Peyer's patch (tissue), 4 donors: ENCODE measurements around the gene BACH2. TPM values are rescaled to one million over a fixed set of nuclear protein-coding genes. Genes with fewer than 3 reads are reported as not detected.

Experiments
- DNase-seq, 3 donors: peaks; one replicate each; pipeline ENCODE4 v3.0.0-alpha.2; 2017 to 2019
- H3K27ac ChIP-seq, 4 donors: fragments of 200-600 bp; sonication (generic); one replicate each; pipeline ENCODE4 v1.5.1; 2016 to 2019
- H3K27me3 ChIP-seq, 2 donors: fragments of 200-600 bp; sonication (generic); one replicate each; pipeline ENCODE4 v1.5.1; 2019
- H3K36me3 ChIP-seq, 3 donors: fragments of 200-600 bp; sonication (generic); one replicate each; pipeline ENCODE4 v1.5.1; 2016 to 2019
- H3K4me1 ChIP-seq, 4 donors: fragments of 200-600 bp; sonication (generic); one replicate each; pipeline ENCODE4 v1.5.1; 2016 to 2019
- H3K4me3 ChIP-seq, 4 donors: fragments of 200-600 bp; sonication (generic); 1 replicate in 3 of 4; 2 replicates in 1 of 4; pipeline ENCODE4 v1.5.1; 2016 to 2019; ENCODE audit warnings: mild to moderate bottlenecking in 1 of 4
- H3K9me3 ChIP-seq, 4 donors: fragments of 200-600 bp; sonication (generic); one replicate each; pipeline ENCODE4 v1.5.1; 2016 to 2019; ENCODE audit warnings: mild to moderate bottlenecking in 1 of 4
- CTCF ChIP-seq, 6 experiments: fragments of 450-650 bp in 4 of 6; fragments of 200-600 bp in 2 of 6; sonication (generic) in 1 of 6; IDR thresholded peaks; one replicate each; pipeline ENCODE4 v1.5.1; 2017 to 2019; ENCODE audit warnings: antibody characterized with exemption in 6 of 6, mild to moderate bottlenecking in 3 of 6, moderate library complexity in 1 of 6
- POLR2A ChIP-seq, 2 donors: fragments of 450-650 bp; IDR thresholded peaks; one replicate each; pipeline ENCODE4 v1.5.1; 2017; ENCODE audit warnings: antibody characterized with exemption in 2 of 2, mild to moderate bottlenecking in 2 of 2, moderate library complexity in 2 of 2
- total RNA-seq, 4 donors: library from RNA; depleted of rRNA; stranded (reverse); fragments of >200 nt; gene quantifications; one replicate each; pipeline ENCODE4 v1.1.0, GENCODE V29; 2016

BACH2 gene
- total RNA-seq, 4 donors from 2014 or later, result 0.18 to 26.4 (median 8.2) TPM

GRCh38 chr6:90329386-90330077 lies 32.9 kb upstream of the BACH2 start:
- no peak for DNase-seq
- Histone ChIP-seq H3K9me3 (no peaks in the 10 kb centered on the region), H3K36me3 (no peaks in the 10 kb centered on the region), H3K4me1 (no peaks in the 10 kb centered on the region), H3K4me3 (no peak overlapping the region), H3K27ac (no peak overlapping the region), H3K27me3 (no peaks in the 10 kb centered on the region)
- TF ChIP-seq POLR2A (IDR thresholded peaks at IDR 0.05) (no peak), CTCF (IDR thresholded peaks at IDR 0.05) (no peak)

GRCh38 chr6:90328004-90328403 lies 31.4 kb upstream of the BACH2 start:
- no peaks in the 10 kb centered on the region for H3K27me3 ChIP-seq
- H3K4me1 ChIP-seq, result no peaks in the 10 kb centered on the region
- no peaks in the 10 kb centered on the region for H3K36me3 ChIP-seq
- TF ChIP-seq CTCF (IDR thresholded peaks at IDR 0.05) (no peak), POLR2A (IDR thresholded peaks at IDR 0.05) (no peak)
- no peaks in the 10 kb centered on the region for H3K9me3 ChIP-seq
- no peak overlapping the region for H3K4me3 ChIP-seq
- DNase-seq, result no peak
- H3K27ac ChIP-seq, result no peak overlapping the region

GRCh38 chr6:90326404-90327057 lies 29.9 kb upstream of the BACH2 start:
- Histone ChIP-seq H3K9me3 (no peaks in the 10 kb centered on the region), H3K27me3 (no peaks in the 10 kb centered on the region), H3K4me3 (no peak overlapping the region), H3K27ac (no peak overlapping the region), H3K4me1 (no peaks in the 10 kb centered on the region), H3K36me3 (no peaks in the 10 kb centered on the region)
- TF ChIP-seq POLR2A (IDR thresholded peaks at IDR 0.05), result no peak
- TF ChIP-seq CTCF (IDR thresholded peaks at IDR 0.05), result no peak
- no peak for DNase-seq

GRCh38 chr6:90323706-90324105 lies 27.1 kb upstream of the BACH2 start:
- Histone ChIP-seq H3K36me3 (no peaks in the 10 kb centered on the region), H3K27ac (no peak overlapping the region), H3K4me1 (no peaks in the 10 kb centered on the region), H3K4me3 (no peak overlapping the region), H3K27me3 (no peaks in the 10 kb centered on the region), H3K9me3 (no peaks in the 10 kb centered on the region)
- no peak for DNase-seq
- TF ChIP-seq CTCF (IDR thresholded peaks at IDR 0.05) (no peak), POLR2A (IDR thresholded peaks at IDR 0.05) (no peak)

GRCh38 chr6:90322976-90323474 lies 26.4 kb upstream of the BACH2 start:
- no peaks in the 10 kb centered on the region for H3K27me3 ChIP-seq
- no peaks in the 10 kb centered on the region for H3K36me3 ChIP-seq
- H3K9me3 ChIP-seq, result no peaks in the 10 kb centered on the region
- no peak overlapping the region for H3K4me3 ChIP-seq
- TF ChIP-seq CTCF (IDR thresholded peaks at IDR 0.05) (no peak), POLR2A (IDR thresholded peaks at IDR 0.05) (no peak)
- H3K4me1 ChIP-seq, result no peaks in the 10 kb centered on the region
- no peak overlapping the region for H3K27ac ChIP-seq
- DNase-seq, result no peak
